Skin epidermis (tissue), 12 donors: ENCODE data around the gene P2RY2.

ENCODE experiments used
- H3K27ac ChIP-seq, 21 experiments: fragments of 200-600 bp; sonication (generic) in 11 of 21; one replicate each; pipeline ENCODE4 v1.5.0; 2020; ENCODE audit warnings: mild to moderate bottlenecking in 3 of 21, inconsistent platforms in 2 of 21, moderate library complexity in 2 of 21
- H3K4me3 ChIP-seq, 7 experiments: fragments of 200-600 bp; sonication (generic) in 2 of 7; one replicate each; pipeline ENCODE4 v1.5.0; 2020; ENCODE audit warnings: inconsistent platforms in 2 of 7, mild to moderate bottlenecking in 2 of 7, moderate library complexity in 1 of 7

The P2RY2 gene

GRCh38 chr11:73272680-73273038 lies 54.6 kb downstream of the P2RY2 start:
- Histone ChIP-seq H3K27ac (peak overlapping the region in 5 of 21 experiments; percentile 4 to 77 (median 31)), H3K4me3 (peak overlapping the region in 3 of 7 experiments; percentile 4 to 26 (median 5))

- H3K4me3 ChIP-seq, result peak overlapping the region in 1 of 7 experiments; percentile 4
- H3K27ac ChIP-seq, result peak overlapping the region in 4 of 21 experiments; percentile 4 to 77 (median 24)
These were observed 55.3 kb downstream of the P2RY2 start for GRCh38 chr11:73273222-73273895.

- H3K4me3 ChIP-seq, result peak overlapping the region in 1 of 7 experiments; percentile 4
These were observed 56.1 kb downstream of the P2RY2 start for GRCh38 chr11:73274191-73274590.

GRCh38 chr11:73274722-73275380 lies 56.8 kb downstream of the P2RY2 start:
- no peak overlapping the region for H3K4me3 ChIP-seq
- H3K27ac ChIP-seq, result peak overlapping the region in 4 of 21 experiments; percentile 1 to 77 (median 40)

More at GRCh38 chr11:73274191-73274590, 56.1 kb downstream of the P2RY2 start:
- peak overlapping the region in 2 of 21 experiments; percentile 34 to 77 for H3K27ac ChIP-seq

GRCh38 chr11:73275381-73275750 lies 57.3 kb downstream of the P2RY2 start:
- H3K4me3 ChIP-seq, result no peak overlapping the region
- peak overlapping the region in 2 of 21 experiments; percentile 1 to 77 for H3K27ac ChIP-seq

- no peak overlapping the region for H3K4me3 ChIP-seq
- no peak overlapping the region for H3K27ac ChIP-seq
These were observed 59.4 kb downstream of the P2RY2 start for GRCh38 chr11:73277467-73277866.

- Histone ChIP-seq H3K4me3 (no peak overlapping the region), H3K27ac (peak overlapping the region in 2 of 21 experiments; percentile 32 to 65)
These were observed 62.5 kb downstream of the P2RY2 start for GRCh38 chr11:73280626-73281025.

GRCh38 chr11:73281201-73281741 lies 63.2 kb downstream of the P2RY2 start:
- Histone ChIP-seq H3K4me3 (no peak overlapping the region), H3K27ac (peak overlapping the region in 2 of 21 experiments; percentile 32 to 65)

GRCh38 chr11:73281796-73282660 lies 63.9 kb downstream of the P2RY2 start:
- H3K4me3 ChIP-seq, result no peak overlapping the region

GRCh38 chr11:73283276-73284000 lies 65.4 kb downstream of the P2RY2 start:
- Histone ChIP-seq H3K27ac (no peak overlapping the region), H3K4me3 (no peak overlapping the region)

More at GRCh38 chr11:73281796-73282660, 63.9 kb downstream of the P2RY2 start:
- H3K27ac ChIP-seq, result no peak overlapping the region

GRCh38 chr11:73284106-73284505 lies 66.0 kb downstream of the P2RY2 start:
- H3K27ac ChIP-seq, result no peak overlapping the region
- no peak overlapping the region for H3K4me3 ChIP-seq

- no peak overlapping the region for H3K4me3 ChIP-seq
- H3K27ac ChIP-seq, result no peak overlapping the region
These were observed 67.6 kb downstream of the P2RY2 start for GRCh38 chr11:73285721-73286120.
